ENCODE measurements around the gene MS4A5. TPM values are rescaled to one million over a fixed set of nuclear protein-coding genes. Genes with fewer than 3 reads are reported as not detected.

MS4A5 gene
- total RNA-seq, 1 experiment from 2014 or later, result not detected

GRCh38 chr11:60493454-60493853, 64.1 kb downstream of the MS4A5 start:
- BruUV-seq (replicated peaks), result no TSS peak
- POLR2A ChIA-PET (ENCODE audit: low non-redundant PET), result no interaction called here

More at GRCh38 chr11:60493454-60493853, 64.1 kb downstream of the MS4A5 start:
- no peaks in the 10 kb centered on the region for H3K4me1 ChIP-seq (ENCODE audit: insufficient read depth, low read length, poor library complexity, severe bottlenecking)
- no peak overlapping the region for H3K4me3 ChIP-seq (ENCODE audit: low read depth, low read length, poor library complexity, severe bottlenecking)
- no peak for TF ChIP-seq CTCF (conservative IDR thresholded peaks at IDR 0.05; ENCODE audit: low read depth, low read length)
- TF ChIP-seq EZH2 (IDR thresholded peaks at IDR 0.05; ENCODE audit: borderline replicate concordance, low read depth, low read length, poor library complexity, severe bottlenecking), result no peak
- intact Hi-C loops (cut with micrococcal nuclease; ENCODE audit: unreplicated experiment), result no loop called here
- H3K36me3 ChIP-seq (ENCODE audit: insufficient read depth, low read length, poor library complexity, severe bottlenecking), result no peaks in the 10 kb centered on the region
- peaks cover 4% of the 10 kb centered on the region for H3K27me3 ChIP-seq (replicated peaks; ENCODE audit: insufficient read depth, low read depth, low read length, poor library complexity)
- no peak for DNase-seq (ENCODE audit: low spot score)
- no peaks in the 10 kb centered on the region for H3K9me3 ChIP-seq (ENCODE audit: low read depth, low read length, poor library complexity, severe bottlenecking)
- H3K27ac ChIP-seq (ENCODE audit: low read depth, low read length, poor library complexity, severe bottlenecking), result no peak overlapping the region
- CTCF ChIA-PET, result interaction anchor here (1.5 kb wide), 1 partner anchor 130 kb away, joined by 4 read pairs; no protein-coding TSS in a partner anchor

Other genes starting within 250 kb of the MS4A5 start
- gene MS4A6A, start 246.5 kb upstream of the MS4A5 start, total RNA-seq (2021), result not detected in 2 replicates
- gene MS4A4E, start 186.4 kb upstream of the MS4A5 start, total RNA-seq (2021), result not detected in 2 replicates
- not detected in 2 replicates for gene MS4A4A, start 148.9 kb upstream of the MS4A5 start, total RNA-seq (2021)
- not detected in 2 replicates for gene MS4A6E, start 102.3 kb upstream of the MS4A5 start, total RNA-seq (2021)
- gene MS4A7, start 51.0 kb upstream of the MS4A5 start, total RNA-seq (2021), result not detected in 2 replicates
- not detected in 2 replicates for gene MS4A14, start 33.1 kb upstream of the MS4A5 start, total RNA-seq (2021)
- gene MS4A1, start 26.3 kb downstream of the MS4A5 start, total RNA-seq (2021), result not detected in 2 replicates
- gene MS4A12, start 63.2 kb downstream of the MS4A5 start, total RNA-seq (2021), result not detected in 2 replicates
- not detected in 2 replicates for gene MS4A13, start 85.8 kb downstream of the MS4A5 start, total RNA-seq (2021)